ENCODE data around the gene MUSK. TPM values are rescaled to one million over a fixed set of nuclear protein-coding genes. Genes with fewer than 3 reads are reported as not detected.

Gene MUSK
- under 0.01 TPM in 1 of 2 replicates, not detected in the other for total RNA-seq (ENCODE audit: low replicate concordance)

GRCh38 chr9:110668570-110669167 is at the start of gene MUSK:
Gene MUSK, plus strand, starts transcription at chr9:110668791. Its CDS starts 114 bp downstream, at chr9:110668905.

Other genes starting within 250 kb of the MUSK start
- gene SVEP1, start 89.0 kb upstream of the MUSK start, total RNA-seq (ENCODE audit: low replicate concordance) = 9.8 and 150 TPM in 2 replicates

Data from smooth muscle cell of the coronary artery (primary cell).